Thymus (tissue), 11 donors: ENCODE measurements around the gene MRPL16. TPM values are rescaled to one million over a fixed set of nuclear protein-coding genes. Genes with fewer than 3 reads are reported as not detected.

Experiments used
- DNase-seq, 9 donors: peaks; one replicate each; pipeline ENCODE4 v3.0.0-alpha.2; 2013; ENCODE audit warnings: low spot score in 9 of 9, low read depth in 6 of 9, missing footprints in 1 of 9
- H3K27ac ChIP-seq, 2 donors: one replicate each; pipeline ENCODE4 v1.5.1; 2013; ENCODE audit warnings: control low read depth in 1 of 2, low read depth in 1 of 2, low read length in 1 of 2, mild to moderate bottlenecking in 1 of 2, moderate library complexity in 1 of 2
- H3K27me3 ChIP-seq, 2 donors: one replicate each; pipeline ENCODE4 v1.5.1; 2013; ENCODE audit warnings: low read length in 1 of 2; ENCODE audit not compliant: control insufficient read depth in 2 of 2, insufficient read depth in 1 of 2
- H3K36me3 ChIP-seq, 2 donors: one replicate each; pipeline ENCODE4 v1.5.1; 2013; ENCODE audit warnings: low read length in 1 of 2, mild to moderate bottlenecking in 1 of 2, moderate library complexity in 1 of 2; ENCODE audit not compliant: control insufficient read depth in 2 of 2, insufficient read depth in 2 of 2
- H3K4me1 ChIP-seq, 2 donors: one replicate each; pipeline ENCODE4 v1.5.1; 2013; ENCODE audit warnings: low read length in 2 of 2; ENCODE audit not compliant: control insufficient read depth in 2 of 2, insufficient read depth in 2 of 2
- H3K4me3 ChIP-seq, 2 donors: one replicate each; pipeline ENCODE4 v1.5.1; 2013; ENCODE audit warnings: low read length in 2 of 2, control low read depth in 1 of 2, mild to moderate bottlenecking in 1 of 2
- H3K9me3 ChIP-seq, 2 donors: one replicate each; pipeline ENCODE4 v1.5.1; 2013; ENCODE audit warnings: low read length in 1 of 2, mild to moderate bottlenecking in 1 of 2; ENCODE audit not compliant: control insufficient read depth in 2 of 2, insufficient read depth in 1 of 2
- WGBS: extraction: QIAGEN DNeasy Blood & Tissue Kit; methylation state at CpG from one replicate; pipeline ENCODE4 v1.1.7; 2013; 5-methylcytosine and 5-hydroxymethylcytosine counted together
- polyA plus RNA-seq: library from polyadenylated mRNA; stranded (reverse); fragments of 200-250 nt; gene quantifications from one replicate; pipeline ENCODE4 v1.2.3, GENCODE V29; 2013
- total RNA-seq: library from RNA; stranded (reverse); fragments of 120-200 nt; gene quantifications from one replicate; pipeline ENCODE4 v1.2.4, GENCODE V29; 2013
- donor health status: healthy.

The MRPL16 gene
- total and polyA plus RNA-seq, 2 donors, result 58.1 to 67.7 TPM

- 96% methylated on average over 4 of the region's 4 CpGs for WGBS
- no peak overlapping the region for H3K27ac ChIP-seq
Measured at GRCh38 chr11:59760771-59761170, 49.8 kb downstream of the MRPL16 start.

GRCh38 chr11:59759900-59760299, 50.7 kb downstream of the MRPL16 start:
- peaks cover 6 to 26% of the 10 kb centered on the region in 2 donors for H3K27me3 ChIP-seq
- peaks cover 2 to 9% of the 10 kb centered on the region in 2 donors for H3K4me1 ChIP-seq
- H3K36me3 ChIP-seq, result no peaks in the 10 kb centered on the region
- H3K9me3 ChIP-seq, result no peaks in the 10 kb centered on the region
- H3K27ac ChIP-seq, result no peak overlapping the region
- DNase-seq, result no peak
- no peak overlapping the region for H3K4me3 ChIP-seq
- 92% methylated on average over 4 of the region's 4 CpGs for WGBS

More at GRCh38 chr11:59760771-59761170, 49.8 kb downstream of the MRPL16 start:
- DNase-seq, result no peak
- peaks cover 3 to 19% of the 10 kb centered on the region in 2 donors for H3K27me3 ChIP-seq
- no peak overlapping the region for H3K4me3 ChIP-seq
- no peaks in the 10 kb centered on the region for H3K36me3 ChIP-seq
- H3K9me3 ChIP-seq, result no peaks in the 10 kb centered on the region
- peaks cover 0 to 2% of the 10 kb centered on the region in 2 donors for H3K4me1 ChIP-seq

GRCh38 chr11:59758401-59759037, 52.1 kb downstream of the MRPL16 start:
- no peak for DNase-seq
- Histone ChIP-seq H3K4me3 (no peak overlapping the region), H3K27me3 (peaks cover 6 to 40% of the 10 kb centered on the region in 2 donors), H3K36me3 (no peaks in the 10 kb centered on the region), H3K9me3 (no peaks in the 10 kb centered on the region), H3K27ac (no peak overlapping the region), H3K4me1 (peaks cover 5 to 20% of the 10 kb centered on the region in 2 donors)
- WGBS, result 94% methylated on average over 4 of the region's 4 CpGs

- Histone ChIP-seq H3K36me3 (no peaks in the 10 kb centered on the region), H3K9me3 (no peaks in the 10 kb centered on the region), H3K27ac (no peak overlapping the region), H3K4me3 (no peak overlapping the region), H3K4me1 (peaks cover 5 to 20% of the 10 kb centered on the region in 2 donors), H3K27me3 (peaks cover 6 to 38% of the 10 kb centered on the region in 2 donors)
- 40% methylated on average over 4 of the region's 4 CpGs for WGBS
- no peak for DNase-seq
Measured at GRCh38 chr11:59756845-59757244, 53.7 kb downstream of the MRPL16 start.

GRCh38 chr11:59756558-59756840, 54.1 kb downstream of the MRPL16 start:
- H3K27me3 ChIP-seq, result peaks cover 6 to 38% of the 10 kb centered on the region in 2 donors
- H3K4me1 ChIP-seq, result peaks cover 5 to 20% of the 10 kb centered on the region in 2 donors
- H3K36me3 ChIP-seq, result no peaks in the 10 kb centered on the region
- H3K27ac ChIP-seq, result no peak overlapping the region
- H3K9me3 ChIP-seq, result no peaks in the 10 kb centered on the region
- WGBS, result 56% methylated on average over 3 of the region's 3 CpGs
- no peak overlapping the region for H3K4me3 ChIP-seq
- no peak for DNase-seq

Other genes starting within 250 kb of the MRPL16 start
- 17.5 TPM for gene OSBP, start 195.0 kb downstream of the MRPL16 start, total RNA-seq
- 21.5 TPM for gene OSBP, start 195.0 kb downstream of the MRPL16 start, polyA plus RNA-seq
- 6.0 TPM for gene PATL1, start 141.7 kb downstream of the MRPL16 start, total RNA-seq
- gene PATL1, start 141.7 kb downstream of the MRPL16 start, polyA plus RNA-seq, result 13.0 TPM
- gene OR10V1, start 96.9 kb downstream of the MRPL16 start, total RNA-seq, result not detected
- gene OR10V1, start 96.9 kb downstream of the MRPL16 start, polyA plus RNA-seq, result not detected
- 9.4 TPM for gene STX3, start 55.4 kb downstream of the MRPL16 start, total RNA-seq
- gene STX3, start 55.4 kb downstream of the MRPL16 start, polyA plus RNA-seq, result 14.1 TPM
- gene CBLIF, start 34.7 kb upstream of the MRPL16 start, total RNA-seq, result not detected
- gene CBLIF, start 34.7 kb upstream of the MRPL16 start, polyA plus RNA-seq, result 0.05 TPM
- 2.1 TPM for gene TCN1, start 55.7 kb upstream of the MRPL16 start, total RNA-seq
- 1.4 TPM for gene TCN1, start 55.7 kb upstream of the MRPL16 start, polyA plus RNA-seq
- not detected for gene OOSP3, start 68.0 kb upstream of the MRPL16 start, total RNA-seq
- 0.05 TPM for gene OOSP3, start 68.0 kb upstream of the MRPL16 start, polyA plus RNA-seq
- gene OOSP1, start 127.7 kb upstream of the MRPL16 start, total RNA-seq, result not detected
- not detected for gene OOSP1, start 127.7 kb upstream of the MRPL16 start, polyA plus RNA-seq
- not detected for gene OOSP4A, start 153.3 kb upstream of the MRPL16 start, total RNA-seq
- gene OOSP4A, start 153.3 kb upstream of the MRPL16 start, polyA plus RNA-seq, result 0.18 TPM
- gene OOSP4B, start 206.4 kb upstream of the MRPL16 start, total RNA-seq, result not detected
- 0.07 TPM for gene OOSP4B, start 206.4 kb upstream of the MRPL16 start, polyA plus RNA-seq
- gene OOSP2, start 229.6 kb upstream of the MRPL16 start, total RNA-seq, result not detected
- gene OOSP2, start 229.6 kb upstream of the MRPL16 start, polyA plus RNA-seq, result 0.14 TPM
- gene MS4A3, start 245.9 kb upstream of the MRPL16 start, total RNA-seq, result 7.8 TPM
- gene MS4A3, start 245.9 kb upstream of the MRPL16 start, polyA plus RNA-seq, result 2.2 TPM